Measurements from ENCODE around the gene TSPAN1. TPM values are rescaled to one million over a fixed set of nuclear protein-coding genes. Genes with fewer than 3 reads are reported as not detected.

The TSPAN1 gene
- total RNA-seq: 0.49 TPM in 1 of 2 replicates, not detected in the other

GRCh38 chr1:46174448-46175231 is at the start of gene TSPAN1:
Gene TSPAN1 (plus strand): TSS chr1:46175087. CDS start chr1:46181108, 6,021 bp downstream.

GRCh38 chr1:46132529-46133180 is 42.2 kb upstream of the TSPAN1 start, which contains the start of gene PIK3R3:
Gene PIK3R3 (minus strand): TSS chr1:46132629. CDS start chr1:46131952, 677 bp downstream.

GRCh38 chr1:46176211-46176865 is 1.5 kb downstream of the TSPAN1 start, which contains the start of gene P3R3URF:
Gene P3R3URF (minus strand): TSS chr1:46176488. CDS start chr1:46176471, 17 bp downstream.

GRCh38 chr1:46197964-46198811 is 23.3 kb downstream of the TSPAN1 start, which contains the start of gene POMGNT1:
Gene POMGNT1 (minus strand): TSS chr1:46198434. CDS start chr1:46197821, 613 bp downstream.

Other genes with a start within 250 kb of the TSPAN1 start
- gene PIK3R3, start 42.5 kb upstream of the TSPAN1 start, total RNA-seq: 9.4 and 13.3 TPM in 2 replicates
- gene P3R3URF, start 1.4 kb downstream of the TSPAN1 start, total RNA-seq: not detected in 2 replicates
- 22.0 and 55.3 TPM in 2 replicates for gene POMGNT1, start 23.3 kb downstream of the TSPAN1 start, total RNA-seq
- 0.31 and 0.32 TPM in 2 replicates for gene LURAP1, start 28.2 kb downstream of the TSPAN1 start, total RNA-seq
- gene RAD54L, start 72.7 kb downstream of the TSPAN1 start, total RNA-seq: 5.8 TPM in 2 replicates
- gene LRRC41, start 128.5 kb downstream of the TSPAN1 start, total RNA-seq: 37.1 and 62.9 TPM in 2 replicates
- 395 and 489 TPM in 2 replicates for gene UQCRH, start 128.6 kb downstream of the TSPAN1 start, total RNA-seq
- gene NSUN4, start 165.7 kb downstream of the TSPAN1 start, total RNA-seq: 8.9 and 23.1 TPM in 2 replicates
- 0.32 and 1.2 TPM in 2 replicates for gene FAAH, start 219.2 kb downstream of the TSPAN1 start, total RNA-seq